ENCODE results near the gene ZBTB7C. TPM values are rescaled to one million over a fixed set of nuclear protein-coding genes. Genes with fewer than 3 reads are reported as not detected.

ZBTB7C gene
- polyA plus RNA-seq, 2 of the 4 experiments (the other 2 are of a cell fraction): 0.10 to 0.12 TPM

DNA sequence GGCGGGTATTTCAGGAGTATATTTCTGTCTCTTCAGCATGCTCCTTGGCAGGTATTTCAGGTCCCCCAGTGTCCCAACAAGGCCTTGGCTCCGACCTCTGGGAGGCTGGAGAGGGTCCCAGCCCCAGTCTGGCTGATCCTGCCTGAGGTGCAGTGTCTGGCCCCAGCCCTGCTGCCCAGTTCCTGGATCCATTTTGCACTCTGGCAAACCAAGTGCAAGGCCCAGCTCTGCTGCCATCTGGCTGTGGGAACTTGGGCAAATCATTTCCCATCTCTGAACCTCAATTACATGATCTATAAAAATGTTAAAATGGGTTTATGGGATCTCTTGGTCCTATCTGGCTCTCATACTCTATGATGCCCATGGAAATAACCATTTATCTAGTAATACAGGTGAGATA, 63.6 kb downstream of the ZBTB7C start:
- WGBS (ENCODE audit: missing lambda C conversion rate): 45% methylated on average over 2 of the region's 2 CpGs
- POLR2A ChIA-PET: no interaction called here
- H3K4me1 ChIP-seq: no peaks in the 10 kb centered on the region
- ATAC-seq: peak; percentile 50 to 68; a peak in 4 of 6 replicates
- TF ChIP-seq CBX2 (IDR thresholded peaks at IDR 0.05; ENCODE audit: borderline replicate concordance, low read depth) (no peak), NR3C1 (IDR thresholded peaks at IDR 0.05) (no peak), GATA3 (IDR thresholded peaks at IDR 0.05; ENCODE audit: borderline replicate concordance) (no peak), POLR2A (IDR thresholded peaks at IDR 0.05; ENCODE audit: low read length) (no peak), KDM1A (IDR thresholded peaks at IDR 0.05; ENCODE audit: low read depth) (no peak), RNF2 (IDR thresholded peaks at IDR 0.05; ENCODE audit: borderline replicate concordance, low read depth) (no peak), SMC3 (IDR thresholded peaks at IDR 0.05) (peak; percentile 55; the same call in 2 of the 3 replicates), JUN (IDR thresholded peaks at IDR 0.05) (no peak), PHF8 (IDR thresholded peaks at IDR 0.05; ENCODE audit: borderline replicate concordance, low read depth) (no peak), RAD21 (conservative IDR thresholded peaks at IDR 0.05 in 1 of 2, IDR thresholded peaks at IDR 0.05 in 1 of 2) (peak; percentile 46 to 49; a peak in 4 of 5 replicates)
- TF ChIP-seq, protein P1, sequence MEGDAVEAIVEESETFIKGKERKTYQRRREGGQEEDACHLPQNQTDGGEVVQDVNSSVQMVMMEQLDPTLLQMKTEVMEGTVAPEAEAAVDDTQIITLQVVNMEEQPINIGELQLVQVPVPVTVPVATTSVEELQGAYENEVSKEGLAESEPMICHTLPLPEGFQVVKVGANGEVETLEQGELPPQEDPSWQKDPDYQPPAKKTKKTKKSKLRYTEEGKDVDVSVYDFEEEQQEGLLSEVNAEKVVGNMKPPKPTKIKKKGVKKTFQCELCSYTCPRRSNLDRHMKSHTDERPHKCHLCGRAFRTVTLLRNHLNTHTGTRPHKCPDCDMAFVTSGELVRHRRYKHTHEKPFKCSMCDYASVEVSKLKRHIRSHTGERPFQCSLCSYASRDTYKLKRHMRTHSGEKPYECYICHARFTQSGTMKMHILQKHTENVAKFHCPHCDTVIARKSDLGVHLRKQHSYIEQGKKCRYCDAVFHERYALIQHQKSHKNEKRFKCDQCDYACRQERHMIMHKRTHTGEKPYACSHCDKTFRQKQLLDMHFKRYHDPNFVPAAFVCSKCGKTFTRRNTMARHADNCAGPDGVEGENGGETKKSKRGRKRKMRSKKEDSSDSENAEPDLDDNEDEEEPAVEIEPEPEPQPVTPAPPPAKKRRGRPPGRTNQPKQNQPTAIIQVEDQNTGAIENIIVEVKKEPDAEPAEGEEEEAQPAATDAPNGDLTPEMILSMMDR (IDR thresholded peaks at IDR 0.05): peak; percentile 34
- no peaks in the 10 kb centered on the region for H3K9me3 ChIP-seq
- DNase-seq (ENCODE audit: low read depth in 1 of 2, low spot score in 1 of 2): peak in 1 of 2 experiments; percentile 16
- CTCF ChIA-PET: interaction anchor here (1.0 to 2.0 kb wide), 10 partner anchors 9 to 319 kb away, joined by 3 to 7 read pairs (median 4); no protein-coding TSS in a partner anchor
- H3K4me3 ChIP-seq: no peak overlapping the region
- FAIRE-seq: no peak
- H3K27ac ChIP-seq: no peak overlapping the region
- H3K4me2 ChIP-seq: no peak overlapping the region

DNA sequence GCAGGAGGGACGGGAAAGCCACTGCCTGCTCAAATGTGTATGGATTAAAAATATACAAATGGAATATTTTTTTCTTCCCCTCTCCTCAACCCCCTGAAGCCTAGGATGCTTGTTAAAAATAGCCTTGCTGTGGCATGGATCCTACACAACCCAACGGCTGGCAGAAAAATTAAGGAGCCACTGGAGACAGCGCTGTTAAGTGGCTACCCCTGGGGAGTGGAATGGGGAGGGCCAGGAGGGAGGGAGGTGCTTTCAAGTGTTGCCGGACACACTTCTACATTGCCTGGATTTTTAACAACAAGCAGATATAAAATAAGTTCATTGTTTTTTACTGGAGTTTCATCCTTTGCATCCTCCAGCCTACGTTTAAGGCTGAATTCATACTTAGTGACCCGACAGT, 66.6 kb downstream of the ZBTB7C start:
- Histone ChIP-seq H3K9me3 (no peaks in the 10 kb centered on the region), H3K4me2 (no peak overlapping the region), H3K4me1 (no peaks in the 10 kb centered on the region), H3K4me3 (no peak overlapping the region), H3K27ac (no peak overlapping the region)
- ChIA-PET CTCF (interaction anchor here (1.3 to 1.6 kb wide), 2 partner anchors 10 to 103 kb away, joined by 3 read pairs; no protein-coding TSS in a partner anchor), POLR2A (no interaction called here)
- no peak for ATAC-seq
- no peak for DNase-seq (ENCODE audit: low read depth in 1 of 2, low spot score in 1 of 2)
- no peak for FAIRE-seq
- WGBS (ENCODE audit: missing lambda C conversion rate): 75% methylated on average over 6 of the region's 6 CpGs
- TF ChIP-seq POLR2AphosphoS2 (conservative IDR thresholded peaks at IDR 0.05; ENCODE audit: low read length) (no peak), RARB (CRISPR knock-in tag; IDR thresholded peaks at IDR 0.05) (no peak), SREBF2 (IDR thresholded peaks at IDR 0.05) (no peak), MAFK (IDR thresholded peaks at IDR 0.05; ENCODE audit: partially characterized antibody) (no peak), RAD21 (conservative IDR thresholded peaks at IDR 0.05 in 1 of 2, IDR thresholded peaks at IDR 0.05 in 1 of 2) (no peak), CBX8 (IDR thresholded peaks at IDR 0.05) (no peak), GATA3 (IDR thresholded peaks at IDR 0.05; ENCODE audit: borderline replicate concordance) (no peak), RCOR1 (IDR thresholded peaks at IDR 0.05; ENCODE audit: low read depth, low read length) (no peak), HOXB5 (CRISPR knock-in tag; IDR thresholded peaks at IDR 0.05) (no peak), CBX2 (IDR thresholded peaks at IDR 0.05; ENCODE audit: borderline replicate concordance, low read depth) (no peak)
- TF ChIP-seq, protein P2, sequence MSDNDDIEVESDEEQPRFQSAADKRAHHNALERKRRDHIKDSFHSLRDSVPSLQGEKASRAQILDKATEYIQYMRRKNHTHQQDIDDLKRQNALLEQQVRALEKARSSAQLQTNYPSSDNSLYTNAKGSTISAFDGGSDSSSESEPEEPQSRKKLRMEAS (IDR thresholded peaks at IDR 0.05): no peak
- TF ChIP-seq, protein P1 (IDR thresholded peaks at IDR 0.05): no peak

DNA sequence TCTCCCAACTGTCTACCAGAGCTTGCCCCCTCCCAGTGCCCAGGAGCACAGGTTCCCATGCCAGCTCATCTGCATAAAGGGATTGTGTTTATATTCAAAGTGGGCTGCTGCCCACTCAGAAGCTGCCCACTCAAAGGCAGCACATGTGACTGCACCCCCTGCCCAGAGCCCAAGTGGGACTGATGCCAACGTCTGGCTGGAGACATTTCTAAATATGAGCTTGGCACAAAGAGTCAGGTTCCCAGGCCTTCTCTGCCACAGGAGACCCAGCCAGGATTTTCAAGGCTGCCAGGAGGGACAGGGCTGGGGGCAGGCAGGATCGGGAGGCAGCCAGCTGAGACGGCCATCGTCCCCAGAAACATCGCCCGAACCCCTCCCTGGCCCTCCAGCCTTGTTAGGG, 67.1 kb downstream of the ZBTB7C start:
- POLR2A ChIA-PET: no interaction called here
- no peaks in the 10 kb centered on the region for H3K4me1 ChIP-seq
- 50% methylated on average over 5 of the region's 6 CpGs for WGBS (ENCODE audit: missing lambda C conversion rate)
- TF ChIP-seq, protein P3, sequence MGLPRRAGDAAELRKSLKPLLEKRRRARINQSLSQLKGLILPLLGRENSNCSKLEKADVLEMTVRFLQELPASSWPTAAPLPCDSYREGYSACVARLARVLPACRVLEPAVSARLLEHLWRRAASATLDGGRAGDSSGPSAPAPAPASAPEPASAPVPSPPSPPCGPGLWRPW (IDR thresholded peaks at IDR 0.05): no peak
- TF ChIP-seq POLR2AphosphoS2 (conservative IDR thresholded peaks at IDR 0.05; ENCODE audit: low read length) (no peak), BHLHE40 (IDR thresholded peaks at IDR 0.05; ENCODE audit: low read depth, low read length) (no peak), EP300 (IDR thresholded peaks at IDR 0.05) (no peak), ZSCAN20 (CRISPR knock-in tag; IDR thresholded peaks at IDR 0.05) (no peak), EHF (CRISPR knock-in tag; IDR thresholded peaks at IDR 0.05) (no peak), RFX5 (IDR thresholded peaks at IDR 0.05) (no peak)
- TF ChIP-seq, protein P4, sequence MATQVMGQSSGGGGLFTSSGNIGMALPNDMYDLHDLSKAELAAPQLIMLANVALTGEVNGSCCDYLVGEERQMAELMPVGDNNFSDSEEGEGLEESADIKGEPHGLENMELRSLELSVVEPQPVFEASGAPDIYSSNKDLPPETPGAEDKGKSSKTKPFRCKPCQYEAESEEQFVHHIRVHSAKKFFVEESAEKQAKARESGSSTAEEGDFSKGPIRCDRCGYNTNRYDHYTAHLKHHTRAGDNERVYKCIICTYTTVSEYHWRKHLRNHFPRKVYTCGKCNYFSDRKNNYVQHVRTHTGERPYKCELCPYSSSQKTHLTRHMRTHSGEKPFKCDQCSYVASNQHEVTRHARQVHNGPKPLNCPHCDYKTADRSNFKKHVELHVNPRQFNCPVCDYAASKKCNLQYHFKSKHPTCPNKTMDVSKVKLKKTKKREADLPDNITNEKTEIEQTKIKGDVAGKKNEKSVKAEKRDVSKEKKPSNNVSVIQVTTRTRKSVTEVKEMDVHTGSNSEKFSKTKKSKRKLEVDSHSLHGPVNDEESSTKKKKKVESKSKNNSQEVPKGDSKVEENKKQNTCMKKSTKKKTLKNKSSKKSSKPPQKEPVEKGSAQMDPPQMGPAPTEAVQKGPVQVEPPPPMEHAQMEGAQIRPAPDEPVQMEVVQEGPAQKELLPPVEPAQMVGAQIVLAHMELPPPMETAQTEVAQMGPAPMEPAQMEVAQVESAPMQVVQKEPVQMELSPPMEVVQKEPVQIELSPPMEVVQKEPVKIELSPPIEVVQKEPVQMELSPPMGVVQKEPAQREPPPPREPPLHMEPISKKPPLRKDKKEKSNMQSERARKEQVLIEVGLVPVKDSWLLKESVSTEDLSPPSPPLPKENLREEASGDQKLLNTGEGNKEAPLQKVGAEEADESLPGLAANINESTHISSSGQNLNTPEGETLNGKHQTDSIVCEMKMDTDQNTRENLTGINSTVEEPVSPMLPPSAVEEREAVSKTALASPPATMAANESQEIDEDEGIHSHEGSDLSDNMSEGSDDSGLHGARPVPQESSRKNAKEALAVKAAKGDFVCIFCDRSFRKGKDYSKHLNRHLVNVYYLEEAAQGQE (IDR thresholded peaks at IDR 0.05): no peak

More for the DNA sequence above, 67.1 kb downstream of the ZBTB7C start:
- Histone ChIP-seq H3K9me3 (no peaks in the 10 kb centered on the region), H3K4me3 (no peak overlapping the region), H3K27ac (no peak overlapping the region), H3K4me2 (no peak overlapping the region)
- no peak for FAIRE-seq
- CTCF ChIA-PET: interaction anchor here (1.3 kb wide), 2 partner anchors 10 to 312 kb away, joined by 3 read pairs; no protein-coding TSS in a partner anchor
- no peak for ATAC-seq
- DNase-seq (ENCODE audit: low read depth in 1 of 2, low spot score in 1 of 2): no peak

All from A549 (cell line).